H1 (cell line): ENCODE data around the gene TMEM126B. TPM values are rescaled to one million over a fixed set of nuclear protein-coding genes. Genes with fewer than 3 reads are reported as not detected.
"Not testable (repeated sequence)": the region's sequence is repeated elsewhere in the genome, so short reads cannot be mapped to it uniquely, and the experiment has no call there.

Experiments used
- CTCF ChIA-PET: fragments of 300-600 bp; sonication (Branson Sonifier 250); formaldehyde crosslinking; loops from one replicate; lab custom pipeline; 2021; ENCODE audit not compliant: partially characterized antibody; lab: Charles Lee
- POLR2A ChIA-PET: fragments of 300-600 bp; sonication (Branson Sonifier 250); formaldehyde crosslinking; loops from one replicate; lab custom pipeline; 2021; ENCODE audit warnings: inconsistent platforms; ENCODE audit not compliant: partially characterized antibody; lab: Charles Lee
- DNase-seq, 2 experiments: peaks; one replicate each; pipeline versions ENCODE4 v3.0.0 to v3.0.0-alpha.2; 2010 to 2022; ENCODE audit warnings: low spot score in 2 of 2, low read depth in 1 of 2, mixed read lengths in 1 of 2
- FAIRE-seq: peaks from 2 replicates; lab custom pipeline; 2011; peaks lifted over from hg19 to GRCh38; lab: Jason Lieb, UNC
- H2AFZ ChIP-seq: 2 replicates; pipeline ENCODE4 v1.8.1; 2012; ENCODE audit warnings: low read length, inconsistent platforms
- H2AK5ac ChIP-seq: 2 replicates; pipeline ENCODE4 v1.6.1; 2013; ENCODE audit warnings: low read depth, low read length
- H2BK120ac ChIP-seq: replicated peaks from 2 replicates; pipeline ENCODE3; 2013; ENCODE audit warnings: low read depth, low read length, inconsistent platforms
- H2BK12ac ChIP-seq: 2 replicates; pipeline ENCODE4 v1.6.1; 2013; ENCODE audit warnings: low read depth, low read length
- H2BK15ac ChIP-seq: 2 replicates; pipeline ENCODE4 v1.6.1; 2013; ENCODE audit warnings: low read length
- H2BK20ac ChIP-seq: 2 replicates; pipeline ENCODE4 v1.6.1; 2013; ENCODE audit warnings: low read length
- H2BK5ac ChIP-seq: 2 replicates; pipeline ENCODE4 v1.6.1; 2013; ENCODE audit warnings: low read depth, low read length
- H3K14ac ChIP-seq: 2 replicates; pipeline ENCODE4 v1.6.1; 2013; ENCODE audit warnings: inconsistent platforms; ENCODE audit not compliant: insufficient read length
- H3K18ac ChIP-seq: 2 replicates; pipeline ENCODE4 v1.6.1; 2013; ENCODE audit warnings: low read length; ENCODE audit errors: extremely low read depth
- H3K23ac ChIP-seq: 2 replicates; pipeline ENCODE4 v1.6.1; 2013; ENCODE audit warnings: inconsistent platforms; ENCODE audit not compliant: insufficient read length
- H3K23me2 ChIP-seq: 2 replicates; pipeline ENCODE4 v1.6.1; 2013; ENCODE audit warnings: low read depth, low read length
- H3K27ac ChIP-seq: 2 replicates; pipeline ENCODE4 v1.6.1; 2011; ENCODE audit warnings: low read depth, low read length, inconsistent platforms
- H3K27me3 ChIP-seq, 4 experiments: replicated peaks in 1 of 4; 1 replicate in 1 of 4; 2 replicates in 3 of 4; pipeline versions ENCODE4 v1.6.1 to v1.8.1; 2011 to 2013; ENCODE audit warnings: low read length in 3 of 4, mild to moderate bottlenecking in 3 of 4, inconsistent platforms in 2 of 4, mixed read lengths in 2 of 4, moderate library complexity in 1 of 4; ENCODE audit not compliant: control insufficient read depth in 3 of 4, insufficient read depth in 3 of 4; ENCODE audit errors: extremely low read depth in 1 of 4
- H3K36me3 ChIP-seq, 4 experiments: 2 replicates each; pipeline versions ENCODE4 v1.6.1 to v1.8.1; 2011 to 2013; ENCODE audit warnings: mild to moderate bottlenecking in 4 of 4, low read length in 3 of 4, moderate library complexity in 2 of 4, control low read depth in 1 of 4, inconsistent platforms in 1 of 4; ENCODE audit not compliant: insufficient read depth in 4 of 4, control insufficient read depth in 2 of 4
- H3K4ac ChIP-seq: replicated peaks from 2 replicates; pipeline ENCODE3; 2013; ENCODE audit warnings: low read length, low read depth, mixed read lengths, inconsistent platforms; ENCODE audit not compliant: insufficient read length
- H3K4me1 ChIP-seq, 4 experiments: replicated peaks in 1 of 4; 1 replicate in 1 of 4; 2 replicates in 3 of 4; pipeline versions ENCODE4 v1.6.1 to v1.8.1; 2011 to 2013; ENCODE audit warnings: low read length in 3 of 4, inconsistent platforms in 2 of 4, mixed read lengths in 1 of 4; ENCODE audit not compliant: insufficient read depth in 4 of 4, control insufficient read depth in 3 of 4
- H3K4me2 ChIP-seq, 2 experiments: 2 replicates each; pipeline versions ENCODE4 v1.6.1 to v1.8.1; 2011 to 2013; ENCODE audit warnings: low read depth in 2 of 2, low read length in 2 of 2, control low read depth in 1 of 2, inconsistent platforms in 1 of 2, mild to moderate bottlenecking in 1 of 2; ENCODE audit not compliant: insufficient read depth in 1 of 2
- H3K4me3 ChIP-seq, 4 experiments: fragments of 200-600, 300-600 bp in 1 of 4; sonication (generic), shearing (Covaris generic), sonication (Bioruptor Twin) in 1 of 4; 2 replicates each; pipeline versions ENCODE4 v1.5.1 to v1.8.1; 2011 to 2016; ENCODE audit warnings: low read length in 4 of 4, low read depth in 3 of 4, control low read depth in 2 of 4, inconsistent platforms in 2 of 4, mild to moderate bottlenecking in 2 of 4, mixed read lengths in 1 of 4, moderate library complexity in 1 of 4; ENCODE audit not compliant: insufficient read depth in 2 of 4; ENCODE audit errors: extremely low read depth in 1 of 4
- H3K56ac ChIP-seq: replicated peaks from 2 replicates; pipeline ENCODE3; 2013; ENCODE audit warnings: low read depth, mild to moderate bottlenecking, mixed read lengths, low read length, inconsistent platforms; ENCODE audit not compliant: insufficient read length
- H3K79me1 ChIP-seq: 2 replicates; pipeline ENCODE4 v1.6.1; 2013; ENCODE audit warnings: low read depth, low read length, control low read depth
- H3K79me2 ChIP-seq, 2 experiments: 2 replicates each; pipeline versions ENCODE4 v1.6.1 to v1.8.1; 2012 to 2013; ENCODE audit warnings: low read length in 2 of 2, mild to moderate bottlenecking in 2 of 2, inconsistent platforms in 1 of 2; ENCODE audit not compliant: insufficient read depth in 2 of 2, control insufficient read depth in 1 of 2
- H3K9ac ChIP-seq, 4 experiments: replicated peaks in 1 of 4; 1 replicate in 1 of 4; 2 replicates in 3 of 4; pipeline versions ENCODE4 v1.6.1 to v1.8.1; 2011 to 2013; ENCODE audit warnings: low read depth in 3 of 4, low read length in 3 of 4, control low read depth in 2 of 4, mild to moderate bottlenecking in 2 of 4, moderate library complexity in 2 of 4, inconsistent platforms in 1 of 4; ENCODE audit errors: extremely low read depth in 1 of 4
- H3K9me3 ChIP-seq, 2 experiments: 2 replicates each; pipeline versions ENCODE4 v1.6.1 to v1.8.1; 2012 to 2013; ENCODE audit warnings: mild to moderate bottlenecking in 2 of 2, moderate library complexity in 2 of 2, control low read depth in 1 of 2, inconsistent platforms in 1 of 2, low read depth in 1 of 2, low read length in 1 of 2, mixed read lengths in 1 of 2; ENCODE audit not compliant: insufficient read depth in 2 of 2
- H4K20me1 ChIP-seq, 2 experiments: replicated peaks in 1 of 2; 2 replicates each; pipeline versions ENCODE3 to v1.8.1; 2011 to 2013; ENCODE audit warnings: inconsistent platforms in 2 of 2, low read length in 2 of 2, mild to moderate bottlenecking in 1 of 2; ENCODE audit not compliant: insufficient read depth in 2 of 2, control insufficient read depth in 1 of 2
- H4K5ac ChIP-seq: 2 replicates; pipeline ENCODE4 v1.6.1; 2013; ENCODE audit warnings: low read length, low read depth, mixed read lengths, inconsistent platforms; ENCODE audit not compliant: insufficient read length
- H4K8ac ChIP-seq: 2 replicates; pipeline ENCODE4 v1.8.0; 2013; ENCODE audit warnings: mild to moderate bottlenecking, moderate library complexity, low read length, inconsistent platforms; ENCODE audit not compliant: insufficient read depth; ENCODE audit errors: extremely low read depth
- H4K91ac ChIP-seq: replicated peaks from 2 replicates; pipeline ENCODE3; 2013; ENCODE audit warnings: low read length, mixed read lengths, inconsistent platforms; ENCODE audit not compliant: insufficient read length
- polyA plus RNA-seq, 7 experiments: library from polyadenylated mRNA; depleted of rRNA in 3 of 7; stranded (reverse) in 5 of 7; unstranded in 2 of 7; fragments of >200 nt in 5 of 7; fragments of 200-250 nt in 2 of 7; gene quantifications; 1 replicate in 5 of 7; 2 replicates in 1 of 7; 4 replicates in 1 of 7; pipeline versions ENCODE4 v1.2.1 to v1.2.3, GENCODE V29; 2011 to 2013; ENCODE audit warnings: missing spikeins in 2 of 7, mixed read lengths in 2 of 7
- total RNA-seq: library from RNA; stranded (reverse); fragmentation: NEBNext Ultra II Directional; extraction: Animal tissue kit (Norgen Biotek cat#: 25700); gene quantifications from 2 replicates; pipeline ENCODE4 v1.2.1, GENCODE V29; 2021

Gene TMEM126B
- total and polyA plus RNA-seq, 2 of the 8 experiments (the other 6 are each of a cell fraction or from before 2014, with no cell fraction given), result 85.6 to 101 TPM

- H2BK5ac ChIP-seq, H2BK12ac ChIP-seq, H3K4me3 ChIP-seq, H3K9me3 ChIP-seq, H3K27me3 ChIP-seq, H3K79me2 ChIP-seq, H3K4ac ChIP-seq, H4K20me1 ChIP-seq, H2AK5ac ChIP-seq, FAIRE-seq, H3K23me2 ChIP-seq, H2AFZ ChIP-seq, H2BK15ac ChIP-seq, H3K79me1 ChIP-seq, H3K36me3 ChIP-seq, H3K4me1 ChIP-seq, H3K56ac ChIP-seq, POLR2A ChIA-PET, H3K9ac ChIP-seq, DNase-seq, H2BK20ac ChIP-seq, H4K5ac ChIP-seq, H4K91ac ChIP-seq, H3K18ac ChIP-seq, H3K27ac ChIP-seq, H3K4me2 ChIP-seq, CTCF ChIA-PET, H3K14ac ChIP-seq, H3K23ac ChIP-seq, H4K8ac ChIP-seq, H2BK120ac ChIP-seq: not testable (repeated sequence)
These were observed 42.7 kb downstream of the TMEM126B start for GRCh38 chr11:85670949-85671663.
